ENCODE data around the gene MAOB.

The MAOB gene

DNA sequence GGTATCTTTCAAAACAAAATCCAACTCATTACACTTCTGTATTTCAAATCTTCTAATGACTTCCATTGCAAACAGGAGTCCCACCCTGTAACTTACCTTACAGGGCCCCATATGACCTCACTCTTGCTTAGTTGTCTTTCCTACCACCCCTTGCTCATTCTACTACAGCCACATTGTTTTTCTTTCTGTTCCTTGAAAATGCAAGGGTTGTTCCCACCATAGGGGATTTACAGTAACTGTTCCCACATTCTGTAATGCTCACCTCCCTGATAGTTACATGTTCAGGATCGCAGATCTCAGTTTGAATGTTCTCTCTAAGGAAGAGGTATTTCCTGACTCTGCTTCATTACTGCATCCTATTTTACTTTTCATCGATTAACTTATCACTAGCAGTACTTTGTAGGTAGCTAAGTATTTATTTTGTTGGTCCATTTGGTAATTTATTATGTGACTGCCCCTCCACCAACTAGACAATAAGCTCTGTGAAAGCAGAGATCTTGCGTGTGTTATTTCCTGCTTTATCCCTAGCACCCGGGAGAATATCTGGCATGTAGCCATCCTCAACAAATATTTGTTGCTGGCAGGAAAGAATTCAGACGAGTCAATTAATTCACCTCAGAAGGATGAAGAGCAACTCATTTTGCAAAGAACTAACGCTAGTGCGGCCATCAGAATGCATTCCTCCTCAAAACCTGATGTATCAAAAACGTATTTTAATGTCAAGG lies 21.4 kb downstream of the MAOB start:
- DNase-seq, result peak; percentile 83

DNA sequence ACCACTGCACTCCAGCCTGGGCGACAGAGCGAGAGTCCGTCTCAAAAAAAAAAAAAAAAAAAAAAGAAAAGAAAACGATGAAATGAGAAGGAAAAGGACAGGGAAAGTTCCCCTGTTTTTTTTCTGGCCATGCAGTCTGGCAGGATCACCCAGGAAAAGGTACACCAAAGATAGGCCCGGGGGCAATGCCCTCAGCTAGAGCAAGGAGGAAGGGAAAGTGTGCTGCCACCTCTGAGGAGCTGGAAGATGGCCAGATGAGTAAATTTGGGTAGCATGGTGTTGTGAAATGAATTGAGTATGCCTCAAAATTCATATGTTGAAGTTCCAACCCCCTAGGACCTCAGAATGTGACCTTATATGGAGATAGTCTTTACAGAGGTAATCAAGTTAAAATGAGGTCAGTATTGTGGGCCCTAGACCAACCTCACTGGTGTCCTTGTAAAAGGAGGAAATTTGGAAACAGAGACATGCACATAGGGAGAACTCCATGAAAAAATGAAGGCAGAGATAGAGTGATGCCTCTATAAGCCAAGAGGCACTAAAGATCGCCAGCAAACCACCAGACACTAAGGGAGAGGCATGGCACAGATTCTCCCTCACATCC lies 28.9 kb downstream of the MAOB start:
- no peak for DNase-seq

DNA sequence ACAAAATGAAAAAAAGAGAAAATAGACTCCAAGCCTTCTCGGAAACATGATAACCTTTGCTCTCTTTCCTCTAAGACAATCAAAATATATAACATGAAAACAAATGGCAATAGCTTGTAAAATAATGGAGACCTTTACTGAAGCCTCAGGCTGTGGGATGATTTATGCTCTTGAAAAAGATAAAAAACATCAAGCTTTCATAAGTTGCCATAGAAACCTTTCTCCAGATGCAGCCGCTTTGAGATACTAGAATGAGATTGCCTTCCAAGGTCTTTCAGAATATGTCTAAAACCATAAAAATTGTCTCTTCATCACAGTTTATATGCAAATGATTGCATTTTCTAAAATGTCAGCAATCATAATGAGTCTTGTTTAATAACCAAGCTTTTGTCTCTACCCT lies 31.6 kb downstream of the MAOB start:
- no peak for DNase-seq

DNA sequence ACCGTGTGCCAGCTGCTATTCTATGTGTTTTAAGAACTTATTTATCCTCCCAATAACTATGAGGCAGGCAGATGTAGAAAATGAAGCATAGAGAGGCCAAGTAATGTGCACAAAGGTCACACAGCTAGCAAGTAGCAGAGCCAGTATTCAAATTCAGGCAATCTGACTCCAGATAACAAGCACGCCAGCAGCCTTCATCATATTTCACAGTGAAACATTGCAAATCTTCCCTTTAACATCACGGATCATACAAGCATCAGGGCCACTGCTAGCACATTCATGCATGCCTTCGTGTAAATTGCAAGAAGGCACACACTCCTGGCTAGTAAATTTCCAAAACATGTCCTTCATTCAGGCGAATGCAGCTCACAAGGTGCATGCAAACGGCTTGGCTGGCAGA lies 33.1 kb downstream of the MAOB start:
- no peak for DNase-seq

DNA sequence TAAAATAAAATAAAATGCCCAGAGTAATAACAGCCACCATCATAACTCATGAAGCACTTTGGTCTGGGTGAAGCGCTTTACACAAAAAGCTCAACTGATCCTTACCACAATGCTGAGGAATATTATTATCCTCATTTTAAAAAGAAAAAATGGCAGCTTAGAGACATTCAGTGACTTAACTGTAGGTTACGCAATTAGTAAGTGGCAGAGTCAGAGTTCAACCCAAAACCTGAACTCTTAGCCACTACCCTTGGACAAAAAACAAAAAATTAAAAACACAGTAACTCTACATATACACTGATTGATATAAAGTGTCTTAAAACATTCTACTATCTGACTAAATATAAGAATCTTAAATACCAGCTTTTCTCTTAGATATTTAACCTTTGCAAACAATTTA lies 34.9 kb downstream of the MAOB start:
- DNase-seq, result no peak

DNA sequence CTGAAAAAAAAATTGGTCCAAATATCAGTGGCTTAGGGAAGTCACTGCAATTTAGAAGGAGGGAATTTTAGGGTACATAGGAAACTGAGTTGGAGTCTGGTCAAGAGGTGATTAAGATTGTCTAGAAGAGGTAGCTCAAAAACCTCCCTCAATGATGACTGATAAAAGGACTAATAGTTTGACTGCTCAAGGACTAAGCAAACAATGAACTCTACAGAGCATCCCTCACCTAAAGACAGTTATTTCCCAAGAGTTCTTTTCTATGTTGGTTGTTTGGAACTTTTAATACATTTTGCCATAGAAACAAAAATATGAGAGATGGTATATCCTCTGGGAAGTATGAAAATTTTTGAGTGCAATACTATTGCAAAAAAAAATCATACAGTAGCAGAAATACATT lies 35.7 kb downstream of the MAOB start:
- no peak for DNase-seq

DNA sequence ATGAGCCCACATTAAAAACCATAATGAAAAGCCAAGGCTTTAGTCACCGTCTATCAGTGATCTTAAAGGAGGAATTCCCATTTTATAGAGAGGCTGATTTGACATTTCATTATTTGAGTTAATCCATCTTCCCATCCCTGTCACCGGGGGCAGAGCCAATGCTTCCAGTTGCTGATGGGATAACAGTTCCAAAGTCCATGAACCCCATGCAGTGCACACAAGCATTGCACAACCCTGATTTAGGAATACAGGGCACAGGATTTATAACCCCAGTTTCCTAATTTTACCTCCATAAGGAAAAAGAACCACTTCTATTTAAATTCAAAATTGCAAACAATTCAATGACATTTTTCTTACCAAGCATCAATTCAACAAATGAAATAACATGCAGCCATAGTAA lies 36.5 kb downstream of the MAOB start:
- no peak for DNase-seq

DNA sequence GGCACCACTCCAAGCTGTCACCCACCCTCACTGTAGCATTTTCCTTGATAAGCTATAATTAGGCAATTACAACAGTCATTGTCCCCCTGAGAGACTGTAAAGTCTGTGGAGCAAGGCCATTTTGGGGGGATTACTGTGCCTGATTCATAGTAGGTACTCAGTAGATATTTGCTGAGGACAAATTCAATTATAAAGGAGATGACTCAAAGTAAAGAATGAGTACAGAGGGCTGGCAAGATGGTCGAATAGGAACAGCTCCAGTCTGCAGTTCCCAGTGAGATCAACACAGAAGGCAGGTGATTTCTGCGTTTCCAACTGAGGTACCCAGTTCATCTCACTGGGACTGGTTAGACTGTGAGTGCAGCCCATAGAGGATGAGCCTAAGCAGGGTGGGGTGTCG lies 42.0 kb downstream of the MAOB start:
- DNase-seq, result no peak

DNA sequence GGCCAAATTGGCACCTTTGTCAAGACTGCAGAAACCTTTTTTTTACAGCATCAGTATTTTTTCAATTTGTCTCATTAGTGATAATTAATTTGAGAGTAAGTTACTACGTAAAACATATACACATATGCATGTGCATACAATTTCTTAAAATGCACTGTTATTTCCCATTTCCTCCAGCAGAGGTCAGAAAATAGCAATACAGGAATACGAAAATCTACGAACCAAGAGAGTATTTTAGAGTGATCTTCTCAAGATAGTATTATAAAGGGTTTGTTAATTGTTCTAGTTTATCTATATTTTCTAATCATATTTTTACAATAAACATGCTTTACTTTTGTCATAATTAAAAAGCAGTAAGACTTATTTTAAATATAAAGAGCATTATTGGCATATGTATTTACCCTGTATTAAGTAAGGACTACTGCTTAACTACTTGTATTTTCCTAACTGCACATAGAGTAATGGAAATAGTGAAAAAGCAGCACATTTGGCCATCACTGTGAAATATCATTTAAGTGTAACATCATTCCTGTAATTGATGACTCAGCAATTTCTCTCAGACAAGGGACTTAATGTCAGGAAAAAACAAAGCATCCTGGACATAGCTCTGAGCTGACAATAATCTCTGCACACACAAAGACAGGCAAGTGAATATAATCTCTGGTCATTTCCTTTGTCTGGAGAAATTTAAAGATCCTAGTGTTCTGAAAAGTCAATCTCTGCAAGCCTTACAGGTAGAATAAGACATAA lies 45.6 kb downstream of the MAOB start:
- no peak for DNase-seq

DNA sequence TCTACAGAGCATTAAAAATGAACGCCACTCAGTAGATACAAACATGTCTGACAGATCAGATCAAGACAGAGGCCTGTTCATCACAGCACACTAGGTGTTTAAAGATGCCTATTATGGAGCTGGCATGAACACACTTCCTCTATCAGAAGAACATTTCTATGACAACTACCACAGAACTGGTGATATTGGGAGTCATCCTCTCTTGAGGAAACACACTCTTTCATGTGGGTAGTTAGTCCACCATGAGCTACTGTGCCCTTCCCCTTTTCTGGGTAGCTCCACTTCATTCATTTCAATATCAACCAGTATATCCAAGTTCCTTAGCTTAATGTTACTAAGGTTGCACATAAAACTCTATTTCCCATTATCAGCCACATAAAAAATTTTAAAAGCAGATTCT lies 46.7 kb downstream of the MAOB start:
- DNase-seq, result no peak

DNA sequence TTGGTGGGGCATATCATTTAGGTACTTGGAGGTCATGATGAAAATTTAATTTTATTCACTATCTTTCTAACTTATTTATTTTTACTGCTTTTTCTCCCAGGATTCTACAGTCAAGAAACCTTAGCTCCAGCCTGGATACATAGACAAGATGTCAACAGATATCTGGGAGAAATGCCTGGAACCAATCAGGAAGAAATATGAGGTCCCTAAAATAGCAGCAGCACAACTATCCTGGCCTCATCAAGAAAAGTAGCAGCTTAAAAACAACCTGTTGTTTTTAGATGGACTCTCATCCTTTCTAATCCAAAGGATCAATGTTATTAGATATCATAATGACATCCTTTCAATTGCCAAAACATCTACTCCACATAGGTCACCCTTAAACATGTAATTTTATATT lies 54.5 kb downstream of the MAOB start:
- no peak for DNase-seq

DNA sequence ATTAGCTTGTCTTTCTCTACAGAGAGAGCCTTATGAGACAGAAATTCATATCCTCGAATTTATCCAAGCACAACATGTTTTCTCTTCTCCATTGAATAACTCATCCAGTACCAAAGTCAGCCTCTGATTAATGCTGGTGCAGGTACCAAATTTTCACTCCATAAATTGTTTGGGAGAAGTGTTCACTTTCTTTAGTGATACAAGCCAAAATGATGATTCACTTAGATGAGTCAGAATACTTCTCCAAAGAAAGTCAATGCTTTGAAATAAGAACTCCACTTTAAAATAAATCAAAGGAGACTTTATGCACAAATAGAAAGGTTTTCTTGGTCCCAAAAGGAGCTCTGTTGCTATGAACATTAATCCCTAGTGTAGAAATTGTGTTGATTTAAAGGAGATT lies 60.2 kb downstream of the MAOB start:
- no peak for DNase-seq

DNA sequence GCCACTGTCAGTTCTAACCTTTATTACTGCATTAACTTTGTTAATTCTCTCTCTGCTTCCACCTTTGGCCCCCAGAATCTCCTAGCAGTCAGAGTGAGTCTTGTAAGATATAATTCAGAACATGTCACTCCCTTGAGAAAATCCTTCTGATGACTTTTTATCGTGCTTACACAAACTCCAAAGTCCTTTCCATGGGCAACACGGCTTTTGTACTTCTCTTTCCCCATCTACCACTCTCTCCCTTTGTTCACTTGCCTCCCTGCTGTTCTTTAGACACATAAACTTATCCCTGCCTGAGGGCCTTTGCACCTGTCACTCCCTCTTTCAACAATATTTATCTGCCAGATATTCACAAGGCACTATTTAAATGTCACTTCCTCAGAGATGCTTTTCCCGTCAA lies 64.8 kb downstream of the MAOB start:
- no peak for DNase-seq

DNA sequence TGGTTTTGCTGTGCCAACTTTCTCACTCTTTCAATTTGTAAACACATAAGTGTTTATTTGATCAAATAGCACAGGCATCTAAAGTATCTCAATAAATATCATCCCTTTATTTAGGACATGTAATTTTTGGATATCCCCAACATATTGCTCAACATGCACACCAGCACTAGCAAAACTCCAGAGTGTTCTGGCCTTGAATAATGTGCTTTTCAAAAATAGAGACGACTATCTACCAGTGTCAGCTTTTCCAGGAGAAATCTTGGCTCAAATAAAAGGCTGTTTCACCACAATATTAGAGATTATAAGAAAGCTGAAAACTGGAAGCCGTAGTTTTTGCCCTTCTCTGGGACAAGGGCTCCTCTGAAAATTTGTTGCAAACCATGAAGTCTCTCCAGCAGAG lies 67.0 kb downstream of the MAOB start:
- DNase-seq, result no peak

DNA sequence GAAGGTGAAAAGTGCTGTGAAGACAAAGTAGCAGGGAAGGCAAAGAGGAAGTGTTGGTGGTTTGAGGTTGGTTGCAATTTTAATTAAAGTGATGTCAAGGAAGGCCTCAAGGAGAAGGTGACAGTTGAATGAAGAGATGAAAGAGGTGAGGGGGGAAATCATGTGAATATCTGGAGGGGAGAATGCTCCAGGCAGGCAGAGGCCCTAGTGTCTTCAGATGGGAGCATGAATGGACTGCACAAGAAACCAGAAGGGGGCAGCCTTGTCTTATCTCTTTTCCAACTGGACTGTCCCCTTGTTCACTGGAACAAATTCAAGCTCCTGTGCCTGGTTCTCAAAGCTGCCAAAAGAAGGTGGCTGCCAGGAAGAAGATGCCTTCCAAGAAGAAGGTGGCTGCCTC lies 68.4 kb downstream of the MAOB start:
- no peak for DNase-seq

DNA sequence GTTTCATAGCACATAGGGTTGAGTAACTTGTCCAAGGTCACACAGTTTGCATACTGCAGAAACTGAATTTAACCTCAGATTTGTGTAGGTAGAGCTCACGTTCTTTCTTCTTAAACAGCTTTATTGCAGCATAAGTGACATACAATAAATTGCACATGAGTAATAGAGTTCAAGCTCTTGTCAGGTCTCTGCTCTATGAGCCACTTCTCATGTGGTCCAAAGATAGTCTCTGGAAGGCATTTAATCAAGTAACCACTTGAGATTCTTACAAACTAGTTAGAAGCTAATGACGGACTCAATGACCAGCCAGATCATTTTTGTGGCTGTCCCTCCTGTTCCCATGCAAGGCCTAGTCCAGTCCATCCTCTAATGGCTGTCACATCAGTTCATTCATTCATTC lies 68.9 kb downstream of the MAOB start:
- DNase-seq, result no peak

DNA sequence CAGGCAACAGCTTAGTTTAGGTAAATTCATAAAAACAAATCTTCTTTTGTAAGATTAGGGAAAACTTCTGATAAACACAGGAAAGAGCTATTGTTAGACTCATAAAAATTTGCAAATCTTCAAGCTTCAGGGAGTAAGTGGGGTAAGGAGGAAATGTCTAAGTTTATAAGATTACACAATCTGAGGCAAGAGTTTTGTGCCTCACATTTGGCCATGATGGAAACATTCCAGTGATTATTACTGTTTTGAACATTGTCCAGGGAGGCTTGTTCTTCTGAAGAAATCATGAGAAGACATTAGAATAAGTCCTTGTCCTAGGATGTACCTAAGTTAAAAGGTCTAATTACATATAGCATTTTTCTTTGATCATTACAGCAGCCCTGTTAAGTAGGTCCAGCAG lies 72.8 kb downstream of the MAOB start:
- no peak for DNase-seq

DNA sequence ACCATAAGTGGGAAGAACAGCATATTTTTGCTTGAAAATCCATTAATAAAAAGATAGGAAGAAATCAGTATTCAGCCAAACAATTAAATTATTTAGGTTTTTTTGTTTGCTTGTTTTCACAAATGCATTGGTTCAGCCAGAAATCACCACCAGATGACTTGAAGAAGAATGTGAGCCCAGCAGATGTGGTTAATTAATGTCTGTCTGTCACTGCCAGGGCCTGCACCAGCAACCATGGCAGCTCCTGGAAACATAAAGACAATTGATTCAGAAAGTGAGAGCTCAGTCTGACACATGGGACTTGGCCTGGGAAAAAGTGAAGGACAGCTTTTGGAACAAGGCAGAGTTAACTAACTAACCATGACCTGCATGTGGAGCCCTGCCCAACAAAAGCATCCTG lies 74.0 kb downstream of the MAOB start:
- no peak for DNase-seq

DNA sequence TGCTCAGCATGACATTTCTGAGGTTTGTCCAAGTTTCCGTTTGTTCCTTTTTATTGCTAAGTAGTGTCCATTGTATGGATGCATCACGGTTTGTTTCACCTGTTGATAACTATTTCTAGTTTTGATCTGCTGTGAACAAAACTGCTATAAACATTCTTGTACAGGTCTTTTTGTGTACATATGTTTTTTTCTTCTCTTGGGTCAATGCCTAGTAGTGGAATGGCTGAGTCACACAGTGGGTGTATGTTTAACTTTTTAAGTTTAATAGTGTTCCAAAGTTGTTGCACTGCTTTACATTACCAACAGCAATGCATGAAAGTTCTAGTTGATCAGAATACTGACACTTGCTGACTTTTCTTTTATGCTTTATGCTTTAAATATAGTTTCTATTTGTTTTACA lies 76.7 kb downstream of the MAOB start:
- DNase-seq, result no peak

DNA sequence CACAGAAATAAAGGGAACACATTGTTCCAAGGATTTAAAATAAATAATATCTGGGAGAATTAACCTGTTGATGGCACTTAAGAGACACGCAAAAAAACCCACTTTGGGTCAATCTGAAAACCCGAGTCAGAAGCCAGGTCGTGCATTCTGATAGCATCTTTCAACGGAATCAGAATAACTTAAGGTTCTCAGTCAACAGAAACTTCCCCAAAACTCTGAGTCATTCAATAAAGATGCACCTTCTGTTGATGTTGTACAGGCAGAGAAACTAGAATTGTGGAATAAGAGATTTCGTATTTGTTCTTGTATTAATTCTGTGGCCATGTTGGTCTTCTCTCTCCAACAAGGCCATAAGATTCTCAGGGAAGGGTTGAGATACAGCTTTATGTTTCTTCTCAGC lies 78.2 kb downstream of the MAOB start:
- no peak for DNase-seq

DNA sequence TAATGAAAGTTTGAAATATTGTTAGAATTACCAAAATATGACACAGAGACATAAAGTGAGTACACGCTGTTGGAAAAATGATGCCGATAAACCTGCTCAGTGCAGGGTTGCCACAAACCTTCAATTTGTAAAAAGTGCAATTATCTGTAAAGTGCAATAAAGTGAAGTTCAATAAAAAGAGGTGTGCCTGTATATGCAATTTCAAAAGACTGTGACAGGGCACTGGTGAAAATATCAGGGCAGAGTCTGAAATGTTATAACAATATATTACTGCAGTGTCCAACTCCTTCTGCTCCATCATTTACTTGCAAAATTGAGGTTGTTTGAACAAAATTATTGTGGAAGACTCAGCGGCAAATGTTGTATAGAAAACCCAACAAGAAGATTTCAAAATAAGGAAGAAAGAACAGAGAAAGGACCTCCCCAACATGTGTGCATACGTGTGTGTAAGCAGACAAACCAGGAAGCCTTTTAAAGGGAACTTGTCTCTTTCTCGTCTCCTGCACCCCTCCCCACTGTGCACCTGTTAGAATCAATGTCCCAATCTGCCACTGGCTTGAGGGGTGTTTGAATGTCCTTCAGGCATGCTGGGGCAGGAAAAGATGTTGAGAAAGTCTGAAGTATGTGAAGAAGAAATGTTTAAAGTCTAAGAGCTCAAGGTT lies 96.2 kb downstream of the MAOB start:
- no peak for DNase-seq

DNA sequence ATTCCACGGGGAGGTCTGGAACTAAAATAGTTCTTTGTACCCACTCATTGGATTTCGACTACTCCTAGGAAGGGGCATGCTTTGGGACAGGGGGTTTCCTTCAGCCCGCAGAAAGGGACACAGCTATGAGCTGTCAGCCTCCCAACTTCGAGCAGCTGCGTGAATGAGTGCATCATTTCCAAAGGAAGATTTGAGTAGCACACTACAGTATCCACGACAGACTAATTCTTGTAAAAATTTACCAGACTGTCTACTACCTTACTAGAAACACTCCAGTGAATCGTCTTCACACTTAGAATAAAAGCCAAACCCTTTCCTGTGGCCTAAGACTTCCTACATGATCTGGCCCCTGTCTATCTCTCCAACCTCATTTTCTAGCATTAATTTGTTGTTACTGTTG lies 124.2 kb downstream of the MAOB start:
- no peak for DNase-seq

DNA sequence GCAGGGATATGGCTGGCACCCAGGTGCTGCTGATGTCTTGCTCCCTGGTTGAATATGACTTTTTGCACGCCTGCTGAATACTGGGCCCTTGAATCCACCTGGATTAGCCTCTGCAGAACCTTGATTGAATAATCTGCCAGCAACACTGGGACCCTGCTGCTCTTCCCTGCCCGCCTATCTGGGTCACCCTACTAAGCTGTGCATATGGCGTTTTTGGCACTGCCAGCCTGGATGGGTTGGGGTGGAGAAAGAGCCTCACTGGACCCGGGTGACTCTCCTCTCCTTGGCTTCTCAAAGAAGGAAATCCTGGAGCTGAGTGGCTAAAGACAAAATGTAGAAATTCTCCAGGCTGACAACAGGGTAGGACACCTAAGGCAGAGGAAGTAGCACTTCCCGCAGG lies 126.2 kb downstream of the MAOB start:
- DNase-seq, result no peak

DNA sequence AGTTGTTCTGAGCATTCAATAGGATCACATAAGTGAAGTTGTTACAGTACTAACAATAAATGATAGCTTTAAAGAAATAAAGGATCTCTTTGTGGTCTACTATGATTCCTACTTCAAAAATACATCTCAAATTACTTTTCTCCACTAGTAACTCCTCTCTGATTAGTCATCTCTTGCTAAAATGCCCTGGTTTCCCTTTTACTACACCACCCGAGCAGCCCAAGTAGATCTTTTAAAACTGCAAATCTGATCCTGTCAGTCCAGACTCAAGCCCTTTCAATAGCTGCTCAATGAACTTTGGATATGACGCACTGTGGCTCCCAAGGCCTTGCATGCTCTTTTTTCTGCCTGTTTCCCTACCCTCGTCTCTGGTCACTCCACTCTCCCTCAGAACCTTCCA lies 128.6 kb downstream of the MAOB start:
- DNase-seq, result no peak

All from DMS153 (cell line).